KMS-11 (cell line): ENCODE results near the gene ECE1.

Source experiments
- H2AFZ ChIP-seq: fragments of 200-600 bp; sonication (generic); 2 replicates; pipeline ENCODE4 v1.6.1; 2016; ENCODE audit warnings: antibody characterized with exemption, mixed run types, low read depth
- H3K27ac ChIP-seq: fragments of 200-600 bp; sonication (generic); 2 replicates; pipeline ENCODE4 v1.6.1; 2016; ENCODE audit warnings: mild to moderate bottlenecking, mixed run types
- H3K27me3 ChIP-seq: fragments of 200-600 bp; sonication (generic); 2 replicates; pipeline ENCODE4 v1.6.1; 2017; ENCODE audit warnings: mild to moderate bottlenecking, low read depth, mixed run types, moderate library complexity; ENCODE audit not compliant: insufficient read depth
- H3K36me3 ChIP-seq: fragments of 200-600 bp; sonication (generic); 2 replicates; pipeline ENCODE4 v1.6.1; 2017; ENCODE audit warnings: mild to moderate bottlenecking, mixed run types; ENCODE audit not compliant: insufficient read depth
- H3K4me1 ChIP-seq: fragments of 200-600 bp; sonication (generic); 2 replicates; pipeline ENCODE4 v1.6.1; 2016; ENCODE audit warnings: mild to moderate bottlenecking, low read depth, mixed run types; ENCODE audit not compliant: poor library complexity, severe bottlenecking
- H3K4me2 ChIP-seq: fragments of 200-600 bp; sonication (generic); 2 replicates; pipeline ENCODE4 v1.7.0; 2016; ENCODE audit warnings: mild to moderate bottlenecking, mixed run types
- H3K4me3 ChIP-seq: fragments of 200-600 bp; sonication (generic); IDR thresholded peaks from 2 replicates; pipeline ENCODE4 v1.6.1; 2017; ENCODE audit warnings: low read depth, low read length, mixed read lengths; ENCODE audit not compliant: insufficient read depth
- H3K79me2 ChIP-seq: fragments of 200-600 bp; sonication (generic); 2 replicates; pipeline ENCODE4 v1.6.1; 2016; ENCODE audit warnings: low read depth, mixed run types; ENCODE audit not compliant: insufficient read depth
- H3K9ac ChIP-seq: fragments of 200-600 bp; sonication (generic); 2 replicates; pipeline ENCODE4 v1.6.1; 2016; ENCODE audit warnings: mild to moderate bottlenecking, mixed run types
- H4K20me1 ChIP-seq: fragments of 200-600 bp; sonication (generic); 2 replicates; pipeline ENCODE4 v1.6.1; 2016; ENCODE audit warnings: mild to moderate bottlenecking, mixed run types; ENCODE audit not compliant: insufficient read depth
- CTCF ChIP-seq: fragments of 200-600 bp; sonication (generic); conservative IDR thresholded peaks from 2 replicates; pipeline ENCODE4 v1.6.1; 2017; ENCODE audit warnings: low read depth, mild to moderate bottlenecking, antibody characterized with exemption, low read length, moderate library complexity, mixed read lengths

The ECE1 gene

GRCh38 chr1:21236178-21236577, 54.1 kb downstream of the ECE1 start:
- no peaks in the 10 kb centered on the region for H3K36me3 ChIP-seq
- H3K4me2 ChIP-seq, result no peak overlapping the region
- no peak overlapping the region for H3K4me3 ChIP-seq
- no peak for TF ChIP-seq CTCF
- H3K27ac ChIP-seq, result no peak overlapping the region
- no peaks in the 10 kb centered on the region for H3K79me2 ChIP-seq
- no peak overlapping the region for H2AFZ ChIP-seq
- H3K27me3 ChIP-seq, result no peaks in the 10 kb centered on the region
- no peaks in the 10 kb centered on the region for H4K20me1 ChIP-seq
- no peaks in the 10 kb centered on the region for H3K4me1 ChIP-seq
- no peak overlapping the region for H3K9ac ChIP-seq

GRCh38 chr1:21234779-21235178, 55.5 kb downstream of the ECE1 start:
- no peak overlapping the region for H3K4me3 ChIP-seq
- no peak overlapping the region for H3K4me2 ChIP-seq
- no peak overlapping the region for H3K27ac ChIP-seq
- no peaks in the 10 kb centered on the region for H3K79me2 ChIP-seq
- no peaks in the 10 kb centered on the region for H3K27me3 ChIP-seq
- no peak overlapping the region for H3K9ac ChIP-seq
- no peak overlapping the region for H2AFZ ChIP-seq
- H4K20me1 ChIP-seq, result no peaks in the 10 kb centered on the region
- no peaks in the 10 kb centered on the region for H3K4me1 ChIP-seq
- no peaks in the 10 kb centered on the region for H3K36me3 ChIP-seq
- no peak for TF ChIP-seq CTCF

GRCh38 chr1:21233490-21233889, 56.8 kb downstream of the ECE1 start:
- H3K9ac ChIP-seq, result no peak overlapping the region
- H3K4me1 ChIP-seq, result no peaks in the 10 kb centered on the region
- H3K4me2 ChIP-seq, result no peak overlapping the region
- H3K27me3 ChIP-seq, result no peaks in the 10 kb centered on the region
- no peaks in the 10 kb centered on the region for H4K20me1 ChIP-seq
- no peaks in the 10 kb centered on the region for H3K36me3 ChIP-seq
- TF ChIP-seq CTCF, result no peak
- H3K27ac ChIP-seq, result no peak overlapping the region
- H3K79me2 ChIP-seq, result no peaks in the 10 kb centered on the region
- H3K4me3 ChIP-seq, result no peak overlapping the region
- no peak overlapping the region for H2AFZ ChIP-seq

- Histone ChIP-seq H3K36me3 (no peaks in the 10 kb centered on the region), H3K9ac (no peak overlapping the region)
- TF ChIP-seq CTCF, result peak; percentile 94
These were observed 58.2 kb downstream of the ECE1 start for GRCh38 chr1:21232044-21232443.

More at GRCh38 chr1:21232044-21232443, 58.2 kb downstream of the ECE1 start:
- Histone ChIP-seq H2AFZ (no peak overlapping the region), H4K20me1 (no peaks in the 10 kb centered on the region), H3K4me2 (no peak overlapping the region), H3K4me3 (no peak overlapping the region), H3K79me2 (no peaks in the 10 kb centered on the region), H3K27me3 (no peaks in the 10 kb centered on the region), H3K4me1 (no peaks in the 10 kb centered on the region), H3K27ac (no peak overlapping the region)
